Colonic mucosa (tissue), 4 donors: Measurements from ENCODE around the gene ATXN2. TPM values are rescaled to one million over a fixed set of nuclear protein-coding genes. Genes with fewer than 3 reads are reported as not detected.

ENCODE experiments used
- DNase-seq: peaks from one replicate; pipeline ENCODE4 v3.0.0-alpha.2; 2020
- H3K27ac ChIP-seq: fragments of 200-600 bp; one replicate; pipeline ENCODE4 v1.8.0; 2021
- H3K27me3 ChIP-seq: fragments of 200-600 bp; one replicate; pipeline ENCODE4 v1.8.0; 2021
- H3K36me3 ChIP-seq: fragments of 200-600 bp; one replicate; pipeline ENCODE4 v1.8.0; 2021
- H3K4me1 ChIP-seq: fragments of 200-600 bp; one replicate; pipeline ENCODE4 v1.8.0; 2021; ENCODE audit warnings: mild to moderate bottlenecking
- H3K4me3 ChIP-seq: fragments of 200-600 bp; one replicate; pipeline ENCODE4 v1.8.0; 2021
- H3K9ac ChIP-seq, 2 donors: one replicate each; pipeline ENCODE4 v1.7.0; 2013; ENCODE audit warnings: control low read depth in 2 of 2, low read depth in 2 of 2, low read length in 2 of 2
- H3K9me3 ChIP-seq: fragments of 200-600 bp; one replicate; pipeline ENCODE4 v1.8.0; 2021
- CTCF ChIP-seq: fragments of 200-600 bp; IDR thresholded peaks from one replicate; pipeline ENCODE4 v1.8.0; 2022; ENCODE audit warnings: antibody characterized with exemption, mild to moderate bottlenecking
- intact Hi-C: fragments of 100-400 bp; cut with DNase I; formaldehyde crosslinking; loops from one replicate; pipeline ENCODE4 v1.14.1; 2022
- total RNA-seq, 2 donors: library from RNA; stranded (reverse); fragmentation: NEBNext Ultra II Directional in 1 of 2; extraction: Animal tissue kit (Norgen Biotek cat#: 25700) in 1 of 2; gene quantifications; one replicate each; pipeline ENCODE4 v1.2.1, GENCODE V29; 2021
- donor health status: healthy.
- donor health status: DM: no; HTN: no; CAD: no.
- donor health status: DM: no; HTN: no; CAD: no.

ATXN2 gene
- total RNA-seq, 2 donors from 2014 or later: 48.7 to 55.1 TPM

GRCh38 chr12:111446631-111447570 is 152.2 kb downstream of the ATXN2 start:
- peak; percentile 33 for DNase-seq
- intact Hi-C loops: no loop called here
- Histone ChIP-seq H3K36me3 (peaks cover 7% of the 10 kb centered on the region), H3K4me1 (peaks cover 39% of the 10 kb centered on the region), H3K9me3 (no peaks in the 10 kb centered on the region), H3K27ac (peak overlapping the region; percentile 53), H3K27me3 (no peaks in the 10 kb centered on the region), H3K9ac (peak overlapping the region in 1 of 2 donors; percentile 40), H3K4me3 (no peak overlapping the region)
- TF ChIP-seq CTCF: no peak

GRCh38 chr12:111445726-111446581 is 153.2 kb downstream of the ATXN2 start:
- H3K4me1 ChIP-seq: peaks cover 44% of the 10 kb centered on the region

GRCh38 chr12:111444925-111445725 is 154.0 kb downstream of the ATXN2 start:
- TF ChIP-seq CTCF: no peak
- Histone ChIP-seq H3K9me3 (no peaks in the 10 kb centered on the region), H3K4me3 (no peak overlapping the region), H3K36me3 (peaks cover 3% of the 10 kb centered on the region), H3K4me1 (peaks cover 44% of the 10 kb centered on the region), H3K27ac (peak overlapping the region; percentile 53), H3K9ac (peak overlapping the region; percentile 57 to 66), H3K27me3 (no peaks in the 10 kb centered on the region)
- DNase-seq: peak; percentile 61
- intact Hi-C loops: no loop called here

More at GRCh38 chr12:111445726-111446581, 153.2 kb downstream of the ATXN2 start:
- no peak for TF ChIP-seq CTCF
- Histone ChIP-seq H3K9me3 (no peaks in the 10 kb centered on the region), H3K36me3 (peaks cover 7% of the 10 kb centered on the region), H3K4me3 (no peak overlapping the region), H3K9ac (peak overlapping the region; percentile 40 to 66), H3K27ac (peak overlapping the region; percentile 53), H3K27me3 (no peaks in the 10 kb centered on the region)
- intact Hi-C loops: no loop called here
- peak; percentile 70 for DNase-seq

GRCh38 chr12:111444314-111444924 is 154.7 kb downstream of the ATXN2 start:
- H3K9me3 ChIP-seq: no peaks in the 10 kb centered on the region
- H3K4me3 ChIP-seq: no peak overlapping the region
- H3K27me3 ChIP-seq: no peaks in the 10 kb centered on the region
- no peak for DNase-seq
- peaks cover 3% of the 10 kb centered on the region for H3K36me3 ChIP-seq
- H3K4me1 ChIP-seq: peaks cover 44% of the 10 kb centered on the region
- no peak for TF ChIP-seq CTCF
- intact Hi-C loops: no loop called here
- H3K9ac ChIP-seq: peak overlapping the region in 1 of 2 donors; percentile 66
- H3K27ac ChIP-seq: peak overlapping the region; percentile 53
